Measurements from ENCODE around the gene ZC3H13.

ZC3H13 gene

DNA sequence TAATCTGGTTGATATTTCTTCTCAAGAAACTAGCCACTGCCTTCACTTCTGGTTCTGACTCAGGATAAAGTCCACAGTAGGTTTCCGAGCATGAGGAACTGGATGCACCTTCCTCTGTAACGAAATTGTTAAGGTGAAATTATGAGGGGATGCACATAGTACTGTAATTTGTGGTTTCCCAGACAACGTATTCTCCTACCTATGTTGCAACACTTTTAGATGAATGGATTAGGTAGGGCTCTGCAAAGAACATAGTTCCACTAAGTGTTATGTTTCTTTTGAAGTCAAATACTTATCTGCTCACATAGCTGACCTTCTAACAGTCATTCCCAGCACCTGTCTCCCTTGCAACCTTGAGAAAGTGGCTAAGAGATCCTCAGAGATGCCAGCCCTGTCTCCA lies 5.7 kb upstream of the ZC3H13 start:
- DNase-seq, result no peak

- DNase-seq, result peak; percentile 48
These were observed 4.9 kb upstream of the ZC3H13 start for GRCh38 chr13:46057256-46058015.

- no peak for DNase-seq
These were observed 841 bp upstream of the ZC3H13 start for GRCh38 chr13:46053162-46054012.

- no peak for DNase-seq
These were observed 603 bp downstream of the ZC3H13 start for GRCh38 chr13:46051968-46052318.

- DNase-seq, result no peak
These were observed 1.8 kb downstream of the ZC3H13 start for GRCh38 chr13:46050771-46051170.

- DNase-seq, result no peak
These were observed 7.1 kb downstream of the ZC3H13 start for GRCh38 chr13:46045424-46045823.

DNA sequence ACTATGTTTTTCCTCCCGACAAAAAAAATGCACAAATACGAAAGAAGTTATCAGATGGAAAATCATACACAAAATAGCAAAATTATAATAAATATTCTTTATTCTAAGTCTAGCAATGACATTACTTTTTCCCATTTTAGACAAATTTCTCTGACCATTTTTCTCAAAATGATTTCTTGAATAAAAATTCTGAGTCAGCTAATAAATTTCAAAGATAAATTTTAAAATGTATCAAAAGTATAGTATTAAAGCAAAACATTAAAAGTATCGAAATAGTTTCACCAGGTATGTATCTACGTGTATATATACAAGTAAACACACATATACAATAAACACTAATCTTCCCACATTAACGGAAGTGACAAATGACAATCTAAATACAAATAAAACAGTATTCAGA lies 8.9 kb downstream of the ZC3H13 start:
- DNase-seq, result no peak

DNA sequence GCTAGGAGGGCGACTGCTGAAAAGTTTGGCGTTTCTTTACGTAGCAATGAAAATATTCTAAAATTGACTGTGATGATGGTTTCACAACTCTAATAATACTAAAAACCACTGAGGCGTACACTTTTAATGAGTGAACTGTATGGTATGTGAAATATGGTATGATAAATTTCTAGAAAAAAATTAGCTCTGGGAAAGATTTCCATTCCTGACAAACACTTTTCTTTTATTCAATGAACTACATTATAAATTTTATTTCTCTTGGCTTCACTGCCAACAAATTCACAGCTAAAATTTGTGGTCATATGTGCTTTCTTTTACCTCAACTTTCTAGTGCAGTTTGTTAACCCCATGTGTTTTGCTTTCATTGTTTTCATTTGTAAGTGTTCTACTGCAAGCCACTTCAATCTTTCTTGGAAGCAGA lies 11.1 kb downstream of the ZC3H13 start:
- peak; percentile 91 for DNase-seq

DNA sequence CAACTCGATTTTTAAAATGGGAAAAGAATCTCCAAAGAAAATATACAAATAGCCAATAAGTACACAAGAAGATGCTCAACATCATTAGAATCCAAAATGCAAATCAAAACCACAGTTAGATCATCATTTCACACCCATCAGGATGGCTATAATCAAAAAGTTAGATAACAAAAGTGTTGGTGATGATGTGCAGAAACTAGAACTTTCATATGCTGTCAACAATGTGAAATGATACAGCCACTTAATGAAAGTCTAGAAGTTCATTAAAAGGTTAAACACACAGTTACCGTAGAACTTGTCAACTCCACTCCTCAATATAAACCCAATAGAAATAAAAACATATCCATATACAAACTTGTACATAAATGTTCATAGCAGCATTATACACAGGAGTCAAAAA lies 11.8 kb downstream of the ZC3H13 start:
- DNase-seq, result no peak

DNA sequence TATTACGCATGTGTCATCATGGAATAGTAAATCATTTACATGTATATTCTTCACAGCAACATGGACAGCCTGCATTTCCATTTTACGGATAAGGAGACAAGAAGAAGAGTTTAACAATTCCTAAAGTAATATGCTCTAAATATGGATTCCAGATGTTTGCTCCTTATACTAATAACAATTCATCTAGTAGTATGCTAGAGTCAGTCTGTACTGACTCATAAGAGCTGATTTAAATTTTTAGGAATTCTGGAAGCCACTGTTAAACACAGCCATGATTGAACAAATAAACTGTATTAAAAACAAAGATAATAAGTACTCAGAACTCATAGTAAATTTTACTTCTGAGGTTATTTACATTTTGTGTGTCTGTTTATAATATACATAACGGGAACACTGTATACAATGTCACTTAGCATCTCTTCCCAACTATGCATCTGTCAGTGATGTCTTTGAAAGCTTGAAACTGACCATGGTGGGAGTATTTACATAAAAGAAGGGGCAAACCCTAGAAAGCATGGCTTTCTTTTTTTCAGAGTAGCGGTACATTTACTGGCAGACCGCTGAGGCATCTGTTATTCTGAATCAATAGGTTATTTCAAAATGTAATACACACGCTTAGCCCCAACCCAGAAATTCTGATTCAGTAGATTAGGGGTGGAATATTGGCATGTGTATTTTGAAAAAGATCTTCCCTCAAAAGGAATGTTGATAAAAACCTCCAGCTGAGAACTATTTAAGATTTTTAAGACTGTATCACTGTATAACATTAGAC lies 12.9 kb downstream of the ZC3H13 start:
- DNase-seq, result peak; percentile 60

DNA sequence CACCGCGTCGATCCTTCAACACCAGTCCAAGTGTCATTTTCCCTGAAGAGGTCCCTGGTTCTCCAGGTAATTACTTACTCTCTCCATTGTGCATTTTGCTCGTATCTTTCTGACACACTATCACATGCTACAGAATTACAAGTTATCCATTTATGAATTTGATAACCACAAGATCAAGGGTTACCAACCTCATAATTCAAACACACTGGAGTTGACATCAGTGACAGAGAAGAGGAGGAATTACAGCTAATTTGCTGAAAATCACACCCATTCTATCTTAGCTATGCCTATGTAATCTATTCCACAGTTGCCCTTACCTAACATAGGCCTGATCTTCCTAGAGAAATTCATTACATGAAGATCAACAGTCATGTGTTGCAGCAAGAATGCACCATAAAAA lies 14.2 kb downstream of the ZC3H13 start:
- DNase-seq, result no peak

GRCh38 chr13:46035066-46035465 lies 17.5 kb downstream of the ZC3H13 start:
- DNase-seq, result no peak

- no peak for DNase-seq
These were observed 20.2 kb downstream of the ZC3H13 start for GRCh38 chr13:46032341-46032740.

DNA sequence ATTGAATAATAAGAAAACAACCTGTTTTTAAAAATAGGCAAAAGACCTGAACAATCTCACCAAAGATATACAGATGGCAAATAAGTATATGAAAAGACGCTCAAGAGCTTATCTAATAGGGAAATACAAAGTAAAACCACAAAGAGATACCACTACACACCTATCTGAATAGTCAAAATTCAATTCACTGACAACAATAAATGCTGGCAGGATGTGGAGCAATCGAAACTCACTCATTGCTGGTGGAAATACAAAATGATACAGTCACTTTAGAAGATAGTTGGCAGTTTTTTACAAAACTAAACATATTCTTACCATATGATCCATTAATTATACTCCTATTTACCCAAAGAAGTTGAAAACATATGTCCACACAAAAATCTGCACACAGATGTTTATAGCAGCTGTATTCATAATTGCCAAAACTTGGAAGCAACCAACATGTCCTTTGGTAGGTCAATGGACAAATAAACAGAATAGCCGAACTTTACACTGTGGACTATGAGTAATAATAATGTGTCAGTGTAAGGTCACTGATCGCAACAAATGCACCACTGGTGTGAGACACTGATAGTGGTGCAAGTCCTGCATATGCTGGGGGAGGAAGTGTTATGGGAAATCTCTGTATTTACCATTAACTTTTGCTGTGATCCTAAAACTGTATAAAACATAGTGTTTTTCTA lies 20.8 kb downstream of the ZC3H13 start:
- no peak for DNase-seq

DNA sequence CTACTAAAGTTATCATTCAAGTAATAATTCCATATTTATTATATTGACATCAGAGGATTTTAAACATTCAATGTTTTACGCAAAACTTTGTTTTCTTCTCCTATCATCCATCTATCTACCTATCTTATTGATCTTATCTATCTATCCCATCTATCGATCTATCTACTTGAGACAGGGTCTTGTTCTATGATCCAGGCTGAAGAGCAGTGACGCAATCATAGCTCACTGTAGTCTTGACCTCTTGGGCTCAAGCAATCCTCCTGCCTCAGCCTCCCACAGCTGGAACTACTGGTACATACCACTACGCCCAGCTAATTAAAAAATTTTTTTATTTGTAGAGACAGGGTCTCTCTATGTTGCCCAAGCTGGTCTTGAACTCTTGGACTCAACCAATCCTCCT lies 27.4 kb downstream of the ZC3H13 start:
- no peak for DNase-seq

DNA sequence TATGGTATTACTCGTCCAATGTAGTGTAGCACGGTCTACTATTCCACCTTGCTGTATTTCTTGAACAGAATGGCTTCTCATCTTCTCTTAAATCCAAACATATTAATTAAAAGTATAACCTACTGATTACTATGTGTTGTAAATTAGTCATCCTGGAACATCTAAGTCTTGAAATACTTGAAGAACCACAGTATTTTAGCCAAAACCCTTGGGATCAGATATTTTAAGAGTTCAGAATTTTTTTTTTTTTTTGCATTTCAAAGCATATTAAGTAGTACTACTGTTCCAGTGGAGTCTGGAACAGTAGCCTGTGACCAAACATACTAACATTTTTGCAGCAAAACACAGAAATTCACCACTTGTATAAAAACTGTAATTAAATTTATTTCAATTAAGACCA lies 30.1 kb downstream of the ZC3H13 start:
- DNase-seq, result peak; percentile 39

- DNase-seq, result no peak
These were observed 36.3 kb downstream of the ZC3H13 start for GRCh38 chr13:46016216-46016615.

DNA sequence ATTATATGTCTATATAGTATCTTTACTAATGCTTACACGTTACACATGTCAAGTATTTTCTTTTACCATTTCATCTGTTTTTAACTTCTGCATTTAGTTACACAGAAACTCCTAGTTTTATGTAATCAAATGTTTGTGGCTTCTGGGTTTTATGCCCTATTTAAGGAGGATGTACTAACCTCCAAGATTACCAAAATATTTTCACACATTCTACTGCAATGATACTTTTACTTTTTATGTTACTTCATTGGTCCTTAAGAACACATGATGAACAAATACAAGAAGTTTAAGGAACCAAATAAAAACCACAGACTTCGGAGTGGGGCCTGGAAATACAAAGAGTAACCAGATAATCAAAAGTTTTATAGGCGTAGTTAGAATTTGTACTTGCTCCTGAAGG lies 37.2 kb downstream of the ZC3H13 start:
- no peak for DNase-seq

DNA sequence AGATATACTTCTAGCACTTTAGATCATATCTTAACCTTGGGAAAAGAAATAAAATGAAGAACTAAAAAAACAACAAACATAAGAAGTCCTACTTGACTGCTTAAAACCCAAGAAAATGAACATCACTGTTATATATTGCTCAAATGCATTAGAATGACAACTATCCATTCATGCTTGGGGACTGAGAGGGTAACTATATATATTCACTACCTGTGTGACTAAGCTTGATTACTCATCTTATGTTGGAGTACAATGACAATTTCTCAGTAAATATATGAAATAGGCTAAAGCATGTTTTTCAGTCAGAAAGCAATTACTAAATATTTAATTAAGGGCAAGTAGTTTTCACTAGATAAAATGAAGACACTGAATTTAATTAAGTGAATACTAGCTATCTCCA lies 40.1 kb downstream of the ZC3H13 start:
- DNase-seq, result no peak

DNA sequence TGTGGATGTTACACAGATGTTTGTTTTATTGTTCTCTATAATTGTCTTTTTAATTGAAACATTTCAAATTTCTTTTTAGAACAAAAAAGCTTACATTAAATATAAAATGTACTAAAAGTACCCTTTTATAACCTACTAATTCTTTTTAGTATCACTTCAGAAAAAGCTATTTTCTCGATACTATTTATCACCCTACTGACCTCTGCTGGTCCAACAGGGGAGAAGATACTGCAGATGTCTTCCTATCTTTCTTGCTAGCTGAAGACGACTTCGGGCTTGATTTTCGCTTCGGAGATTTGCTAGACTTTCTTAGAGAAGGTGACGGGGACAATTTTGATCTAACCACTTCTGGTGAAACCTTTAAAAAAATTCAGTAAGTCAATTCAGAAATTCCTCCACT lies 42.4 kb downstream of the ZC3H13 start:
- DNase-seq, result peak; percentile 6

GRCh38 chr13:46008631-46009030 lies 43.9 kb downstream of the ZC3H13 start:
- DNase-seq, result no peak

- peak; percentile 11 for DNase-seq
These were observed 45.7 kb downstream of the ZC3H13 start for GRCh38 chr13:46006688-46007452.

All from fibroblast of skin of back (primary cell).